PC-3 (cell line): Measurements from ENCODE around the gene IL1R2. TPM values are rescaled to one million over a fixed set of nuclear protein-coding genes. Genes with fewer than 3 reads are reported as not detected.

Experiments used
- ATAC-seq: fragments of 200-7000 bp; cut with Tn5 transposase; 2 replicates; pipeline ENCODE4 v1.9.1; 2020; ENCODE audit warnings: mild to moderate bottlenecking, moderate library complexity
- BruUV-seq: library from RNA; stranded (reverse); fragments of 400-500 nt; replicated peaks from 2 replicates; lab custom pipeline; 2021; lab: Mats Ljungman, UMichigan
- CTCF ChIA-PET: fragments of 300-600 bp; sonication (Branson Sonifier 250); formaldehyde crosslinking; loops from one replicate; lab custom pipeline; 2022; ENCODE audit warnings: antibody characterized with exemption; lab: Charles Lee
- POLR2A ChIA-PET: fragments of 300-600 bp; sonication (Branson Sonifier 250); formaldehyde crosslinking; loops from one replicate; lab custom pipeline; 2022; ENCODE audit warnings: antibody characterized with exemption; ENCODE audit not compliant: unreplicated experiment; lab: Charles Lee
- DNase-seq: peaks from one replicate; pipeline ENCODE4 v3.0.0-alpha.2; 2015
- H2AFZ ChIP-seq: fragments of 300-600 bp; sonication (generic); 2 replicates; pipeline ENCODE4 v1.6.0; 2016; ENCODE audit warnings: antibody characterized with exemption, low read length
- H3F3A ChIP-seq: fragments of 300-600 bp; sonication (generic); one replicate; pipeline ENCODE4 v1.6.0; 2017; ENCODE audit warnings: antibody characterized with exemption, low read length, control low read depth, mild to moderate bottlenecking; ENCODE audit not compliant: unreplicated experiment
- H3K27ac ChIP-seq: fragments of 300-600 bp; sonication (generic); 2 replicates; pipeline ENCODE4 v1.5.1; 2016; ENCODE audit warnings: mild to moderate bottlenecking, low read length
- H3K27me3 ChIP-seq: fragments of 300-600 bp; sonication (generic); 2 replicates; pipeline ENCODE4 v1.6.1; 2016; ENCODE audit warnings: low read length, mixed read lengths
- H3K36me3 ChIP-seq: fragments of 300-600 bp; sonication (generic); 2 replicates; pipeline ENCODE4 v1.6.1; 2016; ENCODE audit warnings: low read depth, mixed run types, low read length, mixed read lengths
- H3K4me1 ChIP-seq: fragments of 300-600 bp; sonication (generic); 2 replicates; pipeline ENCODE4 v1.5.1; 2016; ENCODE audit warnings: low read length; ENCODE audit not compliant: insufficient read depth
- H3K4me2 ChIP-seq: fragments of 300-600 bp; sonication (generic); 2 replicates; pipeline ENCODE4 v1.6.0; 2016; ENCODE audit warnings: low read length
- H3K4me3 ChIP-seq: fragments of 300-600 bp; sonication (generic); 2 replicates; pipeline ENCODE4 v1.5.1; 2016; ENCODE audit warnings: mild to moderate bottlenecking, low read length, mixed read lengths
- H3K79me2 ChIP-seq: fragments of 300-600 bp; sonication (generic); 2 replicates; pipeline ENCODE4 v1.6.1; 2017; ENCODE audit warnings: low read length, mixed read lengths
- H3K9ac ChIP-seq: fragments of 300-600 bp; sonication (generic); 2 replicates; pipeline ENCODE4 v1.6.0; 2016; ENCODE audit warnings: mild to moderate bottlenecking, low read length
- H3K9me2 ChIP-seq: fragments of 300-600 bp; sonication (generic); replicated peaks from 2 replicates; pipeline ENCODE4 v1.6.1; 2016; ENCODE audit warnings: mixed run types, low read length, mixed read lengths
- H3K9me3 ChIP-seq: fragments of 300-600 bp; sonication (generic); 2 replicates; pipeline ENCODE4 v1.6.1; 2016; ENCODE audit warnings: low read length, mixed read lengths
- H4K20me1 ChIP-seq: fragments of 300-600 bp; sonication (generic); 2 replicates; pipeline ENCODE4 v1.6.1; 2016; ENCODE audit warnings: low read length, mixed read lengths
- EZH2 ChIP-seq: fragments of 300-600 bp; sonication (generic); IDR thresholded peaks from one replicate; pipeline ENCODE4 v1.6.1; 2017; ENCODE audit warnings: antibody characterized with exemption, mild to moderate bottlenecking, low read length; ENCODE audit not compliant: unreplicated experiment
- EZH2phosphoT487 ChIP-seq: fragments of 300-600 bp; sonication (generic); IDR thresholded peaks from 2 replicates; pipeline ENCODE4 v1.6.1; 2018; ENCODE audit warnings: mild to moderate bottlenecking, antibody characterized with exemption, low read length, borderline replicate concordance
- intact Hi-C: fragments of 100-400 bp; cut with micrococcal nuclease; formaldehyde crosslinking; loops from 2 replicates; pipeline ENCODE4 v1.9.0; 2023
- total RNA-seq: library from RNA; depleted of rRNA; stranded (reverse); fragments of >200 nt; gene quantifications from 2 replicates; pipeline ENCODE4 v1.2.3, GENCODE V29; 2014
- TF ChIP-seq, protein P1 (sequence below): fragments of 300-600 bp; sonication (generic); conservative IDR thresholded peaks from 2 replicates; pipeline ENCODE4 v1.5.1; 2017; ENCODE audit warnings: antibody characterized with exemption, low read depth, mild to moderate bottlenecking, low read length

Gene IL1R2
- total RNA-seq, 1 experiment from 2014 or later, result 6.0 TPM

DNA sequence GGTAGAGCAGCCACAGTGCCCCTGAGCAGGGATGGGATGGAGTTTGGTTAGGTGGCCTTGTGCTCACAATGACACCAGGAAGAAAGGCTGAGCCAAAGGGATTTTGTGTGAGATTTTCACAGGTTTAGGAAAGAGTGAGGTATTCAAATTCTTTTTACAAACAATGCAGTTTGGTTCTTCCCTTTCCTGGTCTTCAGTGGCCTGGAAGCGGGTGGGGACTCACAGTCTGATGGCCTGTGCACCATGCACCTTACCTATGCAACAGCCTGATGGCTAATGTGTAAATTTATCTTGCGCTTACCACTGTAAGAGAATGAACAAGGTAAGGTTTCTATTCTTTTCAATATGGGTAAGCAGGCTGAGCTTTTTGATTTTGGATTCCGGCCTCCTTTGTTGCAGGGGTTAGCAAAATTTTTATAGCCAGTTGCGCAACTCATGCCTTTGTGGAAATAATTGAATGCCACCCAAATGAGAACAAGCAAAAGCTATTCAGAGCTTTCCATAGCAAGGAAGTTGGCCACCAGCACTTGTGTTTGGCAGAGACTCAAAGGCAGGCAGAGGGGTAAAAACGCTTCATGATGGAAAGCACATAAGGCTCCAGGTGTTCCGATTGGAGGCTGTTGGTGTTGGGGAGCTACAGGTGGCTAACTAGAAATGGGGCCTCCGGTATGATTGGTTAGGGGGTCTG, 23.8 kb upstream of the IL1R2 start:
- Histone ChIP-seq H3K9me3 (no peaks in the 10 kb centered on the region), H4K20me1 (no peaks in the 10 kb centered on the region), H3K4me1 (peaks cover 2% of the 10 kb centered on the region), H3F3A (no peaks in the 10 kb centered on the region), H3K4me3 (no peak overlapping the region), H3K9ac (no peak overlapping the region), H3K4me2 (no peak overlapping the region), H3K9me2 (no peaks in the 10 kb centered on the region), H2AFZ (no peak overlapping the region), H3K36me3 (no peaks in the 10 kb centered on the region), H3K79me2 (no peaks in the 10 kb centered on the region), H3K27ac (no peak overlapping the region), H3K27me3 (no peaks in the 10 kb centered on the region)
- ATAC-seq (no peak), DNase-seq (peak; percentile 41)
- BruUV-seq, result no TSS peak
- TF ChIP-seq EZH2phosphoT487 (no peak), EZH2 (no peak)
- TF ChIP-seq, protein P1, sequence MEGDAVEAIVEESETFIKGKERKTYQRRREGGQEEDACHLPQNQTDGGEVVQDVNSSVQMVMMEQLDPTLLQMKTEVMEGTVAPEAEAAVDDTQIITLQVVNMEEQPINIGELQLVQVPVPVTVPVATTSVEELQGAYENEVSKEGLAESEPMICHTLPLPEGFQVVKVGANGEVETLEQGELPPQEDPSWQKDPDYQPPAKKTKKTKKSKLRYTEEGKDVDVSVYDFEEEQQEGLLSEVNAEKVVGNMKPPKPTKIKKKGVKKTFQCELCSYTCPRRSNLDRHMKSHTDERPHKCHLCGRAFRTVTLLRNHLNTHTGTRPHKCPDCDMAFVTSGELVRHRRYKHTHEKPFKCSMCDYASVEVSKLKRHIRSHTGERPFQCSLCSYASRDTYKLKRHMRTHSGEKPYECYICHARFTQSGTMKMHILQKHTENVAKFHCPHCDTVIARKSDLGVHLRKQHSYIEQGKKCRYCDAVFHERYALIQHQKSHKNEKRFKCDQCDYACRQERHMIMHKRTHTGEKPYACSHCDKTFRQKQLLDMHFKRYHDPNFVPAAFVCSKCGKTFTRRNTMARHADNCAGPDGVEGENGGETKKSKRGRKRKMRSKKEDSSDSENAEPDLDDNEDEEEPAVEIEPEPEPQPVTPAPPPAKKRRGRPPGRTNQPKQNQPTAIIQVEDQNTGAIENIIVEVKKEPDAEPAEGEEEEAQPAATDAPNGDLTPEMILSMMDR, result no peak
- POLR2A ChIA-PET, result no interaction called here
- CTCF ChIA-PET, result no interaction called here
- intact Hi-C loops, result no loop called here

DNA sequence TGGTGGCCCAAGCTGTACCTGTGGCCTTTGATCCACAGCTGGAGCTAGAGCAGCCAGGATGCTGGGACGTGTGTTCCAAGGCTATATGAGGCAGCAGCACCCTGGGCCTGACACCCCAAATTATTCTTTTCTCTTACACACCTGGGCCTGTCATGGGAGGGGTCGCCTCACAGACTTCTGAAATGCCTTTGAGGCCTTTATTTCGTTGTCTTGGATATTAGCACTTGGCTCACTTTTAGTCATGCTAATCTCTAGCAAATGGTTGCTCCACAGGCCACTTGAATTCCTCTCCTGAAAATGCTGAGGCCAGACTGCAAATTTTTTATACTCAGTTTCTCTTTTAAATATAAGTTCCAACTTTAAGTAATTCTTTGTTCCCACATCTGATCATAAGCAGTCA, 22.0 kb upstream of the IL1R2 start:
- Histone ChIP-seq H3K4me3 (no peak overlapping the region), H3K27ac (no peak overlapping the region), H4K20me1 (no peaks in the 10 kb centered on the region), H3F3A (no peaks in the 10 kb centered on the region), H2AFZ (no peak overlapping the region), H3K4me2 (no peak overlapping the region), H3K9ac (no peak overlapping the region), H3K4me1 (peaks cover 11% of the 10 kb centered on the region), H3K36me3 (no peaks in the 10 kb centered on the region), H3K27me3 (no peaks in the 10 kb centered on the region), H3K79me2 (no peaks in the 10 kb centered on the region), H3K9me3 (no peaks in the 10 kb centered on the region), H3K9me2 (no peaks in the 10 kb centered on the region)
- intact Hi-C loops, result no loop called here
- TF ChIP-seq, protein P1, result no peak
- TF ChIP-seq EZH2 (no peak), EZH2phosphoT487 (no peak)
- ChIA-PET POLR2A (no interaction called here), CTCF (no interaction called here)
- no TSS peak for BruUV-seq
- DNase-seq (no peak), ATAC-seq (no peak)

DNA sequence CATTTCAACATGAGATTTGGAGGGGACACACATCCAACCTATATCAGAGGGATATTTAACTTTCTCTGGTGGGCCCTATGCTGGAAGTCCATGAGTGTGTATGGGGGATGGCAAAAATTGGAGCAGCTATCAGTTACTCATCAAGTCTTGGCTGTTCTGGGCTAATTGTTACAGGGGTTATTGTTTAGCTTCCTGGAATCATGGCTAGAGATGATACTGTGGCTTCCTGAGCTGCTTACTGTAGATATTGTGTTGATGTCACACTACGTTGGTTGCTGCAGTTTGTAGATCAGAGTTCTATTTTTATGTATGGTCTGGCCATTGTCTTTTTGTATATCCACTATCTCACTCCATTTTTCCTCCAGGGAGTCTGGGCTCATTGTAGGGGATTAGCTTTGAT, 20.9 kb upstream of the IL1R2 start:
- no peaks in the 10 kb centered on the region for H3K9me3 ChIP-seq
- ChIA-PET POLR2A (no interaction called here), CTCF (no interaction called here)
- BruUV-seq, result no TSS peak
- H3K9me2 ChIP-seq, result no peaks in the 10 kb centered on the region
- H3K9ac ChIP-seq, result no peak overlapping the region
- H2AFZ ChIP-seq, result no peak overlapping the region
- H3K27me3 ChIP-seq, result no peaks in the 10 kb centered on the region
- TF ChIP-seq, protein P1, result no peak
- TF ChIP-seq EZH2 (no peak), EZH2phosphoT487 (no peak)
- H3K4me2 ChIP-seq, result no peak overlapping the region
- no peaks in the 10 kb centered on the region for H3K36me3 ChIP-seq
- no peak overlapping the region for H3K27ac ChIP-seq
- H3K79me2 ChIP-seq, result no peaks in the 10 kb centered on the region
- intact Hi-C loops, result no loop called here
- DNase-seq (no peak), ATAC-seq (no peak)
- no peak overlapping the region for H3K4me3 ChIP-seq
- no peaks in the 10 kb centered on the region for H3F3A ChIP-seq
- H4K20me1 ChIP-seq, result no peaks in the 10 kb centered on the region
- H3K4me1 ChIP-seq, result peaks cover 11% of the 10 kb centered on the region
